K562 treated with DMSO at 1 percent for 48 hours (cell line): ENCODE data around the gene INTS14. TPM values are rescaled to one million over a fixed set of nuclear protein-coding genes. Genes with fewer than 3 reads are reported as not detected.

Experiments
- total RNA-seq: library from RNA; unstranded; fragments of 300-600 nt; gene quantifications from 2 replicates; pipeline ENCODE4 v1.2.3, GENCODE V29; 2022; ENCODE audit warnings: low replicate concordance; ENCODE audit errors: extremely low read depth

Gene INTS14
- total RNA-seq: not detected in 2 replicates

DNA sequence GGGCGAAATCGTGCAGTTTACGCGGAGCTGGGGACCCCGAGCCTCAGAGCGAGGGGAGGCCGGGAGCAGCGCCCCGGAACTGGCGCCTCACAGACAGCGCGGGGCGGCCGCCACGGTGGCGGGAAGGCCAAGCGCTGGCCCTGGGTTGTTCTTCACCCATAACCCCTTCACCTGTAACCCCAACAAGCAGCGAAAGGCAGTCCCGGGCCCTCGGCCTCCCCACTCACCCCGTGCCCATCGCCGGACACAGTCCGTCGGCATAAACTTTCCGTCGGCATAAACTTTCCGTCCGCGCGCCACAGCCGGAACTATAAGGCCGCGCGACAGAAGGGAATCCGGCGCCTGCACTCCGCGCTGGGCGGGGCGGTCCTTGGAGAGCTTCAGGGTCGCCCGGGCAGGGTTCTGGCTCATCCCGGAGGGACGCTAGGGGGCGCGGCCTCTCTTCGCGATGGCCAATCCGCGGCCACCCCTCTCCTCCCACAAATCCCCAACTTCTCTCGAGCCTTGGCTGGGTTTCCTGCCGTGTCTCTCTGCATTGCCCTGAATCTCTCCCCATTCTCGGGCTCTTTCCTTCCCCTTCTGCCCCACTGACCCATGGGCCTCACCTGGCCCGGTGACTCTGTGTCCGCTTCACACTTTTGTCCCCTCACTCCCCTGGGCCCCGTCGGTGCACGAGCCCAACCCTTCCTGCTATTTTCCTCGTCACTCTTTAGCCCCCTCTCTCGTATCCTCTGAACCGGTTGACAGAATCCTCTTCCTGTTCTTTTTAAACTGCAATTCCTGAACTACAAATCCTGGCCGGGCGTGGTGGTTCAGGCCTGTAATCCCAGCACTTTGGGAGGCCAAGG is at the start of gene INTS14:
TSS of gene INTS14 (minus strand) at position 261 of the 848 bp plus-strand sequence. CDS start 3,751 bp downstream, outside the sequence.

DNA sequence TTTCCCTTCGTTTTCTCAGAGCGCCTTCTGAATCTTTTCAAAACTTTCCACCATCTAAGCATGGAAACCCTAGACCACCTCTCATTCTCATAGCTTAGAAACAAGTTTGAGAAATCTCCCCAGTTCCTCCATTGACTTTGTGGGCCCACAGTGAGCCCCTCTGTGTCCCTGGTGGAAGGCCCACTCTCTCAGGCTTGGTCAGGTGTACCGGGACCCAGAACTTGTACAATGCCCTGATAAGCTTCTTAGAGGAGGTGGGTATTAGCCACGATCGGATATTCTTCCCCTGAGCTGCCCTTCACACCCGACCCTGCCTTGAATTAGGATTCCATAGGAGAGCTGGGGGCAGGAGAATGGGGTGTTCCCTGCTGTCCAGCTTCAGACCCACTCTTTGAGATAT is 10.7 kb upstream of the INTS14 start, which contains the start of gene SLC24A1:
TSS of gene SLC24A1 (plus strand) at position 301 of the 400 bp plus-strand sequence. CDS start 2,143 bp downstream, outside the sequence.

DNA sequence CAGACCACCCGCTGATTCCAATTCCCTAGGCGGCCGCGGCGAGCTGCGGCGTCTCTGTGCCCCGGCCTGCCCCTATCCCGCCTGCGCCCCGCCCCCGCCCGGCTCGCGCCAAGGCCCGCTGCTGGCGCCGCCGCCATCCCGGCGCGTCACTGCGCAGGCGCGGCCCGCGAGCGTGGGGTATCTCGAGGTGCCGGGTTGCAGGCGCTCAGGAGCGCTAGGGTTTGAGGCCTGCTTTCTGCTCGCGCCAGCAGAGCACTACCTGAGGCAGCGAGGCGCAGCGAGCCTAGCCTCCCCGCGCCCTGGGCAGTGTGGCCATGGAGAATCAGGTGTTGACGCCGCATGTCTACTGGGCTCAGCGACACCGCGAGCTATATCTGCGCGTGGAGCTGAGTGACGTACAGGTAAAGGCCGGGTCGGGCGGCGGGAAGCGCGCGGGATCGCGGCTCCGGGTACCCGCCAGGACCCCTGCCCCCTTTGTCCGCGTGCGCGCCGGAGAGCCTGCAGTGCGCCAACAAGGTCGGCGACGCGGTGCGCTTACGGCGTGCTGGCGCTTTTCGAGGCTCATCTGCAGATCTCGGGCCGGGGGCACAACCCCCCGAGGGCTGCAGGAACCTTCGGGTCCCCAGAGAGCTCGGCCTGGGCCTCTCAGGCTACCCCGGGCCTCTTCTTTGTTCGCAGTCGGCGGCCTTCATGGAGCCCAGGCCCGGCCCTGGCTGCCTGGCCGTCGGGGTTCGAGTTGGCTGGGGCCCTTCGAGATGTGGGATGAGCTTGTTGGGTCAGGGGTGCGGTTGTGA is 80.4 kb downstream of the INTS14 start, which contains the start of gene HACD3:
TSS of gene HACD3 (plus strand) at position 146 of the 794 bp plus-strand sequence. CDS start at position 315, 169 bp downstream.

Other genes starting within 250 kb of the INTS14 start
- not detected in 2 replicates for gene IGDCC3, start 233.1 kb downstream of the INTS14 start, total RNA-seq
- not detected in 2 replicates for gene IGDCC4, start 188.2 kb downstream of the INTS14 start, total RNA-seq
- gene DPP8, start 93.4 kb downstream of the INTS14 start, total RNA-seq: not detected in 2 replicates
- gene HACD3, start 80.7 kb downstream of the INTS14 start, total RNA-seq: not detected in 2 replicates
- gene SLC24A1, start 10.8 kb upstream of the INTS14 start, total RNA-seq: not detected in 2 replicates
- not detected in 2 replicates for gene DENND4A, start 181.2 kb upstream of the INTS14 start, total RNA-seq